HEK293 (cell line): Measurements from ENCODE around the gene SERTAD3.
"Not testable (repeated sequence)": the region's sequence is repeated elsewhere in the genome, so short reads cannot be mapped to it uniquely, and the experiment has no call there.

Experiments
- YY1 ChIP-seq: fragments of 450-650 bp; formaldehyde crosslinking; IDR thresholded peaks from 2 replicates; pipeline ENCODE4 v1.5.1; 2018; ENCODE audit warnings: missing biosample characterization, missing genetic modification characterization
- ZBTB17 ChIP-seq: fragments of 450-650 bp; formaldehyde crosslinking; IDR thresholded peaks from 2 replicates; pipeline ENCODE4 v1.5.1; 2016; ENCODE audit warnings: missing biosample characterization, missing genetic modification characterization
- ZBTB7A ChIP-seq: fragments of 450-650 bp; formaldehyde crosslinking; IDR thresholded peaks from 2 replicates; pipeline ENCODE4 v1.5.1; 2016; ENCODE audit warnings: low read depth, missing biosample characterization, missing genetic modification characterization
- ZNF274 ChIP-seq, 2 experiments: fragments of 200-500 bp in 1 of 2; fragments of 450-650 bp in 1 of 2; sonication (Bioruptor generic) in 1 of 2; formaldehyde crosslinking in 1 of 2; IDR thresholded peaks; 2 replicates each; pipeline versions ENCODE4 v1.5.1 to v1.6.1; 2014 to 2016; ENCODE audit warnings: borderline replicate concordance in 1 of 2, inconsistent platforms in 1 of 2, low read length in 1 of 2, missing biosample characterization in 1 of 2, missing genetic modification characterization in 1 of 2
- ZNF416 ChIP-seq: fragments of 450-650 bp; formaldehyde crosslinking; IDR thresholded peaks from 2 replicates; pipeline ENCODE4 v1.5.1; 2016; ENCODE audit warnings: missing biosample characterization, missing genetic modification characterization
- ZNF501 ChIP-seq: fragments of 450-650 bp; formaldehyde crosslinking; IDR thresholded peaks from 2 replicates; pipeline ENCODE4 v1.5.1; 2016; ENCODE audit warnings: missing biosample characterization, missing genetic modification characterization
- TF ChIP-seq, protein P1 (sequence below): fragments of 450-650 bp; formaldehyde crosslinking; IDR thresholded peaks from 2 replicates; pipeline ENCODE4 v1.5.1; 2016; ENCODE audit warnings: missing biosample characterization, missing genetic modification characterization

DNA sequence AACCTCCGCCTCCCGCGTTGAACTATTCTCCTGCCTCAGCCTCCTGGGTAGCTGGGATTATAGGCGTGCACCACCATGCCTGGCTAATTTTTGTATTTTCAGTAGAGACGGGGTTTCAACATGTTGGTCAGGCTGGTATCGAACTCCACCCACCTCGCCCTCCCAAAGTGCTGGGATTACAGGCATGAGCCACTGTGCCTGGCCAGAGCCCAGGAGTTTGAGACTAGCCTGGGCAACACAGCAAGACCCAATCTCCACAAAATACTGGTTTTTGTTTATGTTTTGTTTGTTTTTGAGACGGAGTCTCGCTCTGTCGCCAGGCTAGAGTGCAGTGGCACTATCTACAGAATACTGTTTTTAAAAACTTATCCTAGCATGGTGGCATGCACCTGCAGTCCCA, 13.9 kb downstream of the SERTAD3 start:
- TF ChIP-seq ZBTB7A; ZNF416 (tag by site-specific recombination); YY1 (tag by site-specific recombination); ZBTB17 (tag by site-specific recombination); ZNF274 (IDR thresholded peaks at IDR 0.05; ENCODE audit: low read length); ZNF274 (tag by site-specific recombination; IDR thresholded peaks at IDR 0.05; ENCODE audit: borderline replicate concordance); ZNF501: not testable (repeated sequence)
- TF ChIP-seq, protein P1, sequence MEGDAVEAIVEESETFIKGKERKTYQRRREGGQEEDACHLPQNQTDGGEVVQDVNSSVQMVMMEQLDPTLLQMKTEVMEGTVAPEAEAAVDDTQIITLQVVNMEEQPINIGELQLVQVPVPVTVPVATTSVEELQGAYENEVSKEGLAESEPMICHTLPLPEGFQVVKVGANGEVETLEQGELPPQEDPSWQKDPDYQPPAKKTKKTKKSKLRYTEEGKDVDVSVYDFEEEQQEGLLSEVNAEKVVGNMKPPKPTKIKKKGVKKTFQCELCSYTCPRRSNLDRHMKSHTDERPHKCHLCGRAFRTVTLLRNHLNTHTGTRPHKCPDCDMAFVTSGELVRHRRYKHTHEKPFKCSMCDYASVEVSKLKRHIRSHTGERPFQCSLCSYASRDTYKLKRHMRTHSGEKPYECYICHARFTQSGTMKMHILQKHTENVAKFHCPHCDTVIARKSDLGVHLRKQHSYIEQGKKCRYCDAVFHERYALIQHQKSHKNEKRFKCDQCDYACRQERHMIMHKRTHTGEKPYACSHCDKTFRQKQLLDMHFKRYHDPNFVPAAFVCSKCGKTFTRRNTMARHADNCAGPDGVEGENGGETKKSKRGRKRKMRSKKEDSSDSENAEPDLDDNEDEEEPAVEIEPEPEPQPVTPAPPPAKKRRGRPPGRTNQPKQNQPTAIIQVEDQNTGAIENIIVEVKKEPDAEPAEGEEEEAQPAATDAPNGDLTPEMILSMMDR (tag by site-specific recombination), result not testable (repeated sequence)
